ENCODE data around the gene RBMS1. TPM values are rescaled to one million over a fixed set of nuclear protein-coding genes. Genes with fewer than 3 reads are reported as not detected.

RBMS1 gene
- polyA plus RNA-seq, 1 donor from 2014 or later = 8.4 TPM

GRCh38 chr2:160275656-160276055 lies 218.0 kb downstream of the RBMS1 start:
- no peaks in the 10 kb centered on the region for H3F3A ChIP-seq (ENCODE audit: insufficient read depth, low read length, poor library complexity, severe bottlenecking)
- no peak overlapping the region for H3K9ac ChIP-seq (ENCODE audit: low read length)
- no peaks in the 10 kb centered on the region for H3K27me3 ChIP-seq (ENCODE audit: insufficient read depth, low read depth, low read length)
- no peak overlapping the region for H3K27ac ChIP-seq (ENCODE audit: low read length)
- no peaks in the 10 kb centered on the region for H4K20me1 ChIP-seq (ENCODE audit: insufficient read depth)
- no peaks in the 10 kb centered on the region for H3K9me3 ChIP-seq (ENCODE audit: low read length)
- no peak overlapping the region for H2AFZ ChIP-seq (ENCODE audit: low read depth, low read length)
- H3K79me2 ChIP-seq (replicated peaks; ENCODE audit: insufficient read depth, low read length) = no peaks in the 10 kb centered on the region
- no peak for TF ChIP-seq CTCF (IDR thresholded peaks at IDR 0.05; ENCODE audit: poor library complexity, severe bottlenecking)
- no peak for TF ChIP-seq REST (IDR thresholded peaks at IDR 0.05; ENCODE audit: borderline replicate concordance)
- TF ChIP-seq SMC3 (conservative IDR thresholded peaks at IDR 0.05; ENCODE audit: poor library complexity) = no peak
- TF ChIP-seq TAF1 (IDR thresholded peaks at IDR 0.05; ENCODE audit: low read depth) = no peak
- no peak for TF ChIP-seq EP300 (conservative IDR thresholded peaks at IDR 0.05; ENCODE audit: poor library complexity, severe bottlenecking)
- TF ChIP-seq POLR2AphosphoS5 (IDR thresholded peaks at IDR 0.05) = no peak
- TF ChIP-seq EZH2 (IDR thresholded peaks at IDR 0.05; ENCODE audit: borderline replicate concordance, insufficient read depth, low read length, poor library complexity, severe bottlenecking) = no peak
- no peak for TF ChIP-seq MXI1 (conservative IDR thresholded peaks at IDR 0.05; ENCODE audit: poor library complexity, severe bottlenecking)
- no peak for TF ChIP-seq RAD21 (conservative IDR thresholded peaks at IDR 0.05)
- no peak overlapping the region for H3K4me2 ChIP-seq (ENCODE audit: low read length)
- no peak overlapping the region for H3K4me3 ChIP-seq (ENCODE audit: low read length)
- H3K36me3 ChIP-seq (ENCODE audit: insufficient read depth, low read length) = no peaks in the 10 kb centered on the region
- H3K9me2 ChIP-seq (ENCODE audit: insufficient read depth, low read length) = no peaks in the 10 kb centered on the region

- H3K4me2 ChIP-seq (ENCODE audit: low read length) = no peak overlapping the region
- H3K27ac ChIP-seq (ENCODE audit: low read length) = no peak overlapping the region
- H3K79me2 ChIP-seq (replicated peaks; ENCODE audit: insufficient read depth, low read length) = no peaks in the 10 kb centered on the region
- no peak overlapping the region for H3K4me3 ChIP-seq (ENCODE audit: low read length)
- no peaks in the 10 kb centered on the region for H3K27me3 ChIP-seq (ENCODE audit: insufficient read depth, low read depth, low read length)
- H3K9ac ChIP-seq (ENCODE audit: low read length) = no peak overlapping the region
- no peaks in the 10 kb centered on the region for H3K9me2 ChIP-seq (ENCODE audit: insufficient read depth, low read length)
- no peaks in the 10 kb centered on the region for H4K20me1 ChIP-seq (ENCODE audit: insufficient read depth)
- no peak overlapping the region for H2AFZ ChIP-seq (ENCODE audit: low read depth, low read length)
- H3K36me3 ChIP-seq (ENCODE audit: insufficient read depth, low read length) = no peaks in the 10 kb centered on the region
- H3K9me3 ChIP-seq (ENCODE audit: low read length) = no peaks in the 10 kb centered on the region
- no peaks in the 10 kb centered on the region for H3F3A ChIP-seq (ENCODE audit: insufficient read depth, low read length, poor library complexity, severe bottlenecking)
- TF ChIP-seq TAF1 (IDR thresholded peaks at IDR 0.05; ENCODE audit: low read depth) (no peak), REST (IDR thresholded peaks at IDR 0.05; ENCODE audit: borderline replicate concordance) (no peak), POLR2AphosphoS5 (IDR thresholded peaks at IDR 0.05) (no peak)
Observed at GRCh38 chr2:160271171-160272086, 222.2 kb downstream of the RBMS1 start.

Data from neural cell (in vitro differentiated cells).